MM.1S (cell line): ENCODE measurements around the gene DLGAP3.

Experiments used
- DNase-seq: peaks from one replicate; pipeline ENCODE4 v3.0.0-alpha.2; 2015
- H2AFZ ChIP-seq: fragments of 300-600 bp; sonication (generic); 2 replicates; pipeline ENCODE4 v1.6.0; 2016; ENCODE audit warnings: antibody characterized with exemption, low read length
- H3F3A ChIP-seq: fragments of 300-600 bp; sonication (generic); 2 replicates; pipeline ENCODE4 v1.6.1; 2016; ENCODE audit warnings: mild to moderate bottlenecking, antibody characterized with exemption, low read length, moderate library complexity, mixed read lengths; ENCODE audit not compliant: insufficient read depth
- H3K27ac ChIP-seq: fragments of 300-600 bp; sonication (generic); 2 replicates; pipeline ENCODE4 v1.5.1; 2016; ENCODE audit warnings: mild to moderate bottlenecking, low read length
- H3K27me3 ChIP-seq: fragments of 300-600 bp; sonication (generic); replicated peaks from 2 replicates; pipeline ENCODE4 v1.6.0; 2016; ENCODE audit warnings: low read length; ENCODE audit not compliant: insufficient read depth
- H3K36me3 ChIP-seq: fragments of 300-600 bp; sonication (generic); replicated peaks from 2 replicates; pipeline ENCODE4 v1.6.1; 2016; ENCODE audit warnings: mild to moderate bottlenecking, low read length, mixed read lengths; ENCODE audit not compliant: insufficient read depth
- H3K4me1 ChIP-seq: fragments of 300-600 bp; sonication (generic); 2 replicates; pipeline ENCODE4 v1.6.1; 2016; ENCODE audit warnings: low read length, mixed read lengths
- H3K4me2 ChIP-seq: fragments of 300-600 bp; sonication (generic); 2 replicates; pipeline ENCODE4 v1.6.0; 2016; ENCODE audit warnings: low read depth, low read length
- H3K4me3 ChIP-seq: fragments of 300-600 bp; sonication (generic); 2 replicates; pipeline ENCODE4 v1.5.1; 2016; ENCODE audit warnings: low read length, mixed read lengths
- H3K79me2 ChIP-seq: fragments of 300-600 bp; sonication (generic); 2 replicates; pipeline ENCODE4 v1.6.1; 2016; ENCODE audit warnings: mixed run types, low read length, mixed read lengths
- H3K9ac ChIP-seq: fragments of 300-600 bp; sonication (generic); 2 replicates; pipeline ENCODE4 v1.6.1; 2016; ENCODE audit warnings: low read length, mixed read lengths
- H3K9me2 ChIP-seq: fragments of 300-600 bp; sonication (generic); replicated peaks from 2 replicates; pipeline ENCODE4 v1.6.1; 2016; ENCODE audit warnings: mild to moderate bottlenecking, low read length, mixed read lengths; ENCODE audit not compliant: insufficient read depth
- H3K9me3 ChIP-seq: fragments of 300-600 bp; sonication (generic); replicated peaks from 2 replicates; pipeline ENCODE4 v1.6.1; 2016; ENCODE audit warnings: mild to moderate bottlenecking, low read length, mixed read lengths; ENCODE audit not compliant: insufficient read depth
- H4K20me1 ChIP-seq: fragments of 300-600 bp; sonication (generic); 2 replicates; pipeline ENCODE4 v1.6.1; 2016; ENCODE audit warnings: mild to moderate bottlenecking, low read length, moderate library complexity, mixed read lengths; ENCODE audit not compliant: insufficient read depth
- EZH2 ChIP-seq: fragments of 300-600 bp; sonication (generic); optimal IDR thresholded peaks from 2 replicates; pipeline ENCODE3; 2017; ENCODE audit warnings: low read depth, mild to moderate bottlenecking, antibody characterized with exemption, low read length, mixed read lengths
- EZH2phosphoT487 ChIP-seq: fragments of 300-600 bp; sonication (generic); IDR thresholded peaks from 2 replicates; pipeline ENCODE4 v1.6.1; 2018; ENCODE audit warnings: antibody characterized with exemption, low read length
- TF ChIP-seq, protein P1 (sequence below): fragments of 300-600 bp; sonication (generic); IDR thresholded peaks from 2 replicates; pipeline ENCODE4 v1.5.1; 2016; ENCODE audit warnings: antibody characterized with exemption, low read length, mixed read lengths

The DLGAP3 gene, protein sequence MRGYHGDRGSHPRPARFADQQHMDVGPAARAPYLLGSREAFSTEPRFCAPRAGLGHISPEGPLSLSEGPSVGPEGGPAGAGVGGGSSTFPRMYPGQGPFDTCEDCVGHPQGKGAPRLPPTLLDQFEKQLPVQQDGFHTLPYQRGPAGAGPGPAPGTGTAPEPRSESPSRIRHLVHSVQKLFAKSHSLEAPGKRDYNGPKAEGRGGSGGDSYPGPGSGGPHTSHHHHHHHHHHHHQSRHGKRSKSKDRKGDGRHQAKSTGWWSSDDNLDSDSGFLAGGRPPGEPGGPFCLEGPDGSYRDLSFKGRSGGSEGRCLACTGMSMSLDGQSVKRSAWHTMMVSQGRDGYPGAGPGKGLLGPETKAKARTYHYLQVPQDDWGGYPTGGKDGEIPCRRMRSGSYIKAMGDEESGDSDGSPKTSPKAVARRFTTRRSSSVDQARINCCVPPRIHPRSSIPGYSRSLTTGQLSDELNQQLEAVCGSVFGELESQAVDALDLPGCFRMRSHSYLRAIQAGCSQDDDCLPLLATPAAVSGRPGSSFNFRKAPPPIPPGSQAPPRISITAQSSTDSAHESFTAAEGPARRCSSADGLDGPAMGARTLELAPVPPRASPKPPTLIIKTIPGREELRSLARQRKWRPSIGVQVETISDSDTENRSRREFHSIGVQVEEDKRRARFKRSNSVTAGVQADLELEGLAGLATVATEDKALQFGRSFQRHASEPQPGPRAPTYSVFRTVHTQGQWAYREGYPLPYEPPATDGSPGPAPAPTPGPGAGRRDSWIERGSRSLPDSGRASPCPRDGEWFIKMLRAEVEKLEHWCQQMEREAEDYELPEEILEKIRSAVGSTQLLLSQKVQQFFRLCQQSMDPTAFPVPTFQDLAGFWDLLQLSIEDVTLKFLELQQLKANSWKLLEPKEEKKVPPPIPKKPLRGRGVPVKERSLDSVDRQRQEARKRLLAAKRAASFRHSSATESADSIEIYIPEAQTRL

DNA sequence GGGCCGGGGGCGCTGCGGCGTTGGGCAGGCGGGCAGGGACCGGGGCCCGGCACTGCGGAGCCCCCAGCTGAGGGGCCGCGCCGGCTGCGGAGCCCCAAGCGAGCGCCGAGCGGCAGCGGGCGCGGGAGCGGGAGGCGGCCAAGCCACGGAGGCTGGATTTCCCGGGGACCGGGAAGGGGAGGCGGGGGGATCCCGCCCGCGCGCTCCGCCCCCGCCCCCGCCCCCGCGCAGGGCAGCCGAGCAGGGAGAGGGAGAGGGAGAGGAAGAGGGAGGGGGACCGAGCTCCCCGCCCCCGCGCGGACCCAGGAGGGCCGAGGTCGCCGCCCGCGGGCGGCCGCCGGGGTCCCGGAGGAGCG, at the start of gene DLGAP3:
DLGAP3 (minus strand) TSS at position 154 of the 356 bp plus-strand sequence. CDS start 24,267 bp downstream, outside the sequence.
- no peak for DNase-seq
- Histone ChIP-seq H3K4me2 (peak within 1 kb of the TSS; percentile 18; the same call in 1 of the 2 replicates), H3K9me2 (no peaks in the 10 kb centered on the region), H3K9me3 (no peaks in the 10 kb centered on the region), H3K4me3 (no peak within 1 kb of the TSS; the same call in 1 of the 2 replicates), H3K27me3 (peaks cover 54% of the 10 kb centered on the region), H3F3A (no peaks in the 10 kb centered on the region), H3K36me3 (no peaks in the 10 kb centered on the region), H3K79me2 (no peaks in the 10 kb centered on the region), H3K4me1 (no peaks in the 10 kb centered on the region), H4K20me1 (no peaks in the 10 kb centered on the region), H3K9ac (no peak within 1 kb of the TSS), H2AFZ (no peak within 1 kb of the TSS), H3K27ac (no peak within 1 kb of the TSS)
- TF ChIP-seq, protein P1, sequence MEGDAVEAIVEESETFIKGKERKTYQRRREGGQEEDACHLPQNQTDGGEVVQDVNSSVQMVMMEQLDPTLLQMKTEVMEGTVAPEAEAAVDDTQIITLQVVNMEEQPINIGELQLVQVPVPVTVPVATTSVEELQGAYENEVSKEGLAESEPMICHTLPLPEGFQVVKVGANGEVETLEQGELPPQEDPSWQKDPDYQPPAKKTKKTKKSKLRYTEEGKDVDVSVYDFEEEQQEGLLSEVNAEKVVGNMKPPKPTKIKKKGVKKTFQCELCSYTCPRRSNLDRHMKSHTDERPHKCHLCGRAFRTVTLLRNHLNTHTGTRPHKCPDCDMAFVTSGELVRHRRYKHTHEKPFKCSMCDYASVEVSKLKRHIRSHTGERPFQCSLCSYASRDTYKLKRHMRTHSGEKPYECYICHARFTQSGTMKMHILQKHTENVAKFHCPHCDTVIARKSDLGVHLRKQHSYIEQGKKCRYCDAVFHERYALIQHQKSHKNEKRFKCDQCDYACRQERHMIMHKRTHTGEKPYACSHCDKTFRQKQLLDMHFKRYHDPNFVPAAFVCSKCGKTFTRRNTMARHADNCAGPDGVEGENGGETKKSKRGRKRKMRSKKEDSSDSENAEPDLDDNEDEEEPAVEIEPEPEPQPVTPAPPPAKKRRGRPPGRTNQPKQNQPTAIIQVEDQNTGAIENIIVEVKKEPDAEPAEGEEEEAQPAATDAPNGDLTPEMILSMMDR, result no peak
- TF ChIP-seq EZH2 (no peak), EZH2phosphoT487 (no peak)

DNA sequence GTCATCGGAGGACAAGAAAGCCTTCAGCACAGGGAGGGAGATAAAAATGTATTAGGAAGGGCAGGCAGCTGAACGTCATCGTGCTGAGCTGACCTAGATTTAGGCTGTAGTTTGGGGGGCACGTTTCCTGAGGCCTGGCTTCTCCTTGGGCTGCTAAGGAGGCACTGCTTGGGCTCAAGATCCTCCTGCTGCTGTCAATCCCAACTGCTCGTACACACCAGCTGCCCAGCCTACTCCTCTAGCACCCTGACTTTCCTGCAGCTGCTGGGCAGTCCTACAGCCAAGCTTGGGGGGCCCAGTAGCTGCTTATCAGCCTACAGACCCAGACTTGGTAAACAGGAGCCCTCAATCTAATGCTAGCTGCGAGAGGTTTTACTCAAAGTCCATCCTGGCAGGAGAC, 49.5 kb upstream of the DLGAP3 start:
- no peaks in the 10 kb centered on the region for H3K36me3 ChIP-seq
- H3K4me1 ChIP-seq, result 0 out of 2 replicates have a peak, but pooled peaks cover under 1% of the 10 kb centered on the region
- no peaks in the 10 kb centered on the region for H3F3A ChIP-seq
- no peaks in the 10 kb centered on the region for H3K9me3 ChIP-seq
- TF ChIP-seq EZH2phosphoT487 (no peak), EZH2 (no peak)
- TF ChIP-seq, protein P1, result no peak
- no peak overlapping the region for H3K4me2 ChIP-seq
- no peaks in the 10 kb centered on the region for H4K20me1 ChIP-seq
- no peak overlapping the region for H3K27ac ChIP-seq
- H3K9me2 ChIP-seq, result no peaks in the 10 kb centered on the region
- no peak overlapping the region for H3K4me3 ChIP-seq
- no peaks in the 10 kb centered on the region for H3K27me3 ChIP-seq
- DNase-seq, result no peak
- H2AFZ ChIP-seq, result no peak overlapping the region
- no peak overlapping the region for H3K9ac ChIP-seq
- H3K79me2 ChIP-seq, result peaks cover under 1% of the 10 kb centered on the region; the same call in 1 of the 2 replicates

GRCh38 chr1:34977858-34978257, 48.4 kb upstream of the DLGAP3 start:
- Histone ChIP-seq H4K20me1 (no peaks in the 10 kb centered on the region), H3K9me2 (no peaks in the 10 kb centered on the region), H3K27ac (no peak overlapping the region), H3F3A (no peaks in the 10 kb centered on the region), H3K4me3 (no peak overlapping the region), H3K27me3 (no peaks in the 10 kb centered on the region), H2AFZ (no peak overlapping the region), H3K79me2 (no peaks in the 10 kb centered on the region), H3K36me3 (no peaks in the 10 kb centered on the region), H3K9ac (no peak overlapping the region), H3K4me2 (no peak overlapping the region), H3K4me1 (no peaks in the 10 kb centered on the region), H3K9me3 (no peaks in the 10 kb centered on the region)
- TF ChIP-seq EZH2phosphoT487 (no peak), EZH2 (no peak)
- TF ChIP-seq, protein P1, result no peak
- DNase-seq, result no peak
